HTR-8/SVneo (cell line): ENCODE measurements around the gene ATP8A2.
A peak's percentile ranks its signal among the peaks of the same experiment; 100 is the strongest.
"Not testable (repeated sequence)": the region's sequence is repeated elsewhere in the genome, so short reads cannot be mapped to it uniquely, and the experiment has no call there.

Experiments used
- DNase-seq: peaks from one replicate; pipeline ENCODE4 v3.0.0; 2011; ENCODE audit warnings: low spot score, mixed read lengths; ENCODE audit not compliant: insufficient read length
- FAIRE-seq: peaks from 2 replicates; lab custom pipeline; 2011; peaks lifted over from hg19 to GRCh38; lab: Jason Lieb, UNC

Gene ATP8A2

DNA sequence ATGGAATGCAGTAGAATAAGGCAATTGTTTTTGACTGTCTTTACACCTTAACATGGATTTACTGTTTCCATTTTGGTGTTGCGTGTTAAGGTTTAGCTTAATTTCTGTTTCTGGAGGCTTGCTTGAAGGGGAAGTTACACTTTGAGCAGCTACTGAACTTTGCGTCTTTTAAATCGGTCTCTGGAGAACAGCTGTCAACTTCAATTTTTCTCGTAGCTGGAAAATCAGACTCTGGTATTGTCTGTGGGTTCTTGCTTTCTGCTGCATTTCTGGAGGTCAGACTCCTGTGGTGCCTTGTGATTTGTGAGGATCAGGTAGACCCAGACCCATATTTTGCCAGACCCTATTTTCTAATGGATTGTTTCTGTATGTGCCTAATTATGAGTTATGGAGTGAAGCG is 146.7 kb downstream of the ATP8A2 start:
- DNase-seq: no peak
- FAIRE-seq: no peak

DNA sequence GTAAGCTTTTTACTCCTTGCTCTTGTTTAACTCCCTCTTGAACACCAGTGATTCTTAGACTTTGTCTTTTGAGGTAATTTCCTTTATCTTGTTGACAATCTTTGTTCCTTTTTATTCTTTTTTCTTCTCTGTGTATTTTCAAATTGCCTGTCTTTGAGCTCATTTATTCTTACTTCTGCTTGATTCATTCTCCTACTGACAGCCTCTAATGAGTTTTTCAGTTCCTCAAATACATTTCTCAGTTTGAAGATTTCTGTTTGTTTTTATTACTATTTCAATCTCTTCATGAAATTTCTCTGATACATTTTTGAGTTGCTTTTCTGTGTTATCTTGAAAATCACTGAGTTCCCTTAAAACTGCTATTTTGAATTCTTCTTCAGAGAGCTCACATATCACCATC is 154.1 kb downstream of the ATP8A2 start:
- DNase-seq (no peak), FAIRE-seq (no peak)

- no peak for FAIRE-seq
- DNase-seq: no peak
Observed at GRCh38 chr13:25528266-25528665, 156.5 kb downstream of the ATP8A2 start.

GRCh38 chr13:25529425-25529824 is 157.7 kb downstream of the ATP8A2 start:
- no peak for FAIRE-seq

GRCh38 chr13:25538276-25538675 is 166.5 kb downstream of the ATP8A2 start:
- FAIRE-seq (no peak), DNase-seq (no peak)

More at GRCh38 chr13:25529425-25529824, 157.7 kb downstream of the ATP8A2 start:
- no peak for DNase-seq

DNA sequence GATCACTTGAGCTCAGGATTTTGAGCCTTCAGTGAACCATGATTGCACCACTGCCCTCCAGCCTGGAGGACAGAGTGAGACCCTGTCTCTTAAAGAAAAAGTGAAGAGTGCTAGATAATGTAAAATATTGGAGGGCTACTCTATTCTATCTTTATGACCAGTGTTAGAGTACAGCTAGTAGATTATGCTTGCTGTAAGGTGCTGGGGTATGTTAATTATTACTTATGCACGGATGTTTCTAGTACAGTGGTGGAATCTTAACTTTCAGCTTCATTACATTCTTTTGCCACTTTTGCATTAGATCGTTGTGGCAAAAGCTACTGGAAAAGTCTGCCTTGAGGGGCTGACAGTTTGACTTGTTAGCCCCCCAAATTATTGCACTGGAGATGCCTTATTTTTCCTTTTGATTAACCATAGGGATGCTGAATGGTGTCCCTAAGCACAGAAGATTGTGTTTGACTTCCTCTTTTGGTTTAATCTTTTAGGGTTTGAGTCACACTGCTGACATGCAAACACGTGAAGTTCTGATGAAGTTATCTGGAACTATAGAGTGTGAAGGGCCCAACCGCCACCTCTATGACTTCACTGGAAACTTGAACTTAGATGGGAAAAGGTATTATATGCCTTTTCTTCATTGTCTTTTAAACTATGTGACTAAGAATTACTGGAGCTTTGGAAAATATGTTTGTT is 169.8 kb downstream of the ATP8A2 start:
- no peak for FAIRE-seq
- DNase-seq: no peak

DNA sequence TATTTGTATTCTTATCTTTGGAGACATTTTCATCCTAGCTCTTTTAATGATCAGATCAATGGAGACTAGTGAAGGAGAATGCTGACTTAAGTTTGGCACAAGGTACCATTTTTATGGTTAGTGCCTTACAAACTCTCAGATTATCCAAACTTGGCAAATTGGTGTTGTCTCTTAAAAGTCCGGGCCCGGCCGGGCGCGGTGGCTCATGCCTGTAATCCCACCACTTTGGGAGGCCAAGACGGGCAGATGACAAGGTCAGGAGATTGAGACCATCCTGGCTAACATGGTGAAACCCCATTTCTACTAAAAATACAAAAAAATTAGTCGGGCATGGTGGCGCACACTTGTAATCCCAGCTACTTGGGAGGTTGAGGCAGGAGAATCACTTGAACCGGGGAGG is 177.2 kb downstream of the ATP8A2 start:
- FAIRE-seq, DNase-seq: not testable (repeated sequence)

- no peak for DNase-seq
- FAIRE-seq: no peak
Observed at GRCh38 chr13:25561812-25562211, 190.0 kb downstream of the ATP8A2 start.

GRCh38 chr13:25570185-25570584 is 198.4 kb downstream of the ATP8A2 start:
- DNase-seq: no peak
- no peak for FAIRE-seq

DNA sequence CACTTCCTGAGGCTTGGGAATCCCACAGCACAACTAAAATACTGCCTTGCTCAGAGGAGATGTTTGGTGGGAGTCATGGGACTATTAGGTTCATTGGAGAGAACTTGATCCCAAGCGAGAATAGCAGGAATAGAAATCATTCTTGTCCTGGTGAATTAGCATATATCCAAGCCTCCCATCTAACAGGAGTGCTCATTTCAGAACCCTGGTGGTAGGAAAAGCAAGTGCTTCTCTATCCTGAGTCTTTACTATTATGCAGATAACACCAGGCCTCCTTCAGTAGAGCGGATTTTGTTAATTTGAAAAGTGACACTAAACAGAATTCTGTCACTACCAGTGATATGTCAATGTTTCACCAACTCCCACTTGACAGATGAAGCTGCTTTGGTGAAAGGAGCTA is 199.5 kb downstream of the ATP8A2 start:
- DNase-seq: no peak
- no peak for FAIRE-seq

- not testable (repeated sequence) for DNase-seq, FAIRE-seq
Observed at GRCh38 chr13:25572171-25572570, 200.4 kb downstream of the ATP8A2 start.

- FAIRE-seq: no peak
- peak; percentile 43 for DNase-seq
Observed at GRCh38 chr13:25574437-25575411, 202.9 kb downstream of the ATP8A2 start.

- FAIRE-seq: no peak
Observed at GRCh38 chr13:25575562-25575961, 203.8 kb downstream of the ATP8A2 start.

DNA sequence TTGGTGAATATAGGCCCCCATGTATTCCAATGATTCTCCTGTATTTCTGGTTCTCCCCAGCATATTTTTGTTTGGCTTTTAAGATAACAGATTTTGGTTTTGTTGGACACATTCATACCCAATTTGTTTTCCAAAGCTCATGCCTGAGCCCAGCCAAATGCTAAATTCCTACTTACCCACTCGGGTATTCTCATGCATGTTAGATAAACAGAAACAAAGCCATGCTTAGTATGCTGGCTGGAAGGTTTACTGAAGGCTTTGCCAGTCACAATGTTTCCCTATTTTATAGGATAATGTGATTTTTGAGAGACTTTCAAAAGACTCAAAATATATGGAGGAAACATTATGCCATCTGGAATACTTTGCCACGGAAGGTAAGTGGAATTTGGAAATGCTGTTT is 206.8 kb downstream of the ATP8A2 start:
- FAIRE-seq: no peak

More at GRCh38 chr13:25575562-25575961, 203.8 kb downstream of the ATP8A2 start:
- DNase-seq: no peak

DNA sequence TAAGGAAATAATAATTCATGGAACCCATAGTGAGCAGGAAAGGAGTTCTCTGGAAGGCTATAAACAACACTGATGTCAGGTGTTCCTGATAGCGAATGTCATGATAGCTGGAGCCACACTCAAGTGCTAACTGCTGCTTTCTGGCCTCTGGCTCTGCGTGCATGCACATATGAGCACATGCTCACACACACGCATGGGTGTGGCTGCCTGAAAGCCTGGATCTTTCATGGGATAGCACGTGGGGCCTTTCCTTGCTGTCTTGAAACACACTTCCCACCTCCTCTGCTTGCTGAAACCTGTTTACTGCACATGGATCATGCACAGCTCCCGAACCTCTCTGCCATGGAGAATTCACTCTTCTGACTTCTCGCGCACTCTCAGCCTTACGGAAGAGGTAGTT is 207.4 kb downstream of the ATP8A2 start:
- FAIRE-seq: no peak
- DNase-seq: no peak

More for the DNA sequence above, 206.8 kb downstream of the ATP8A2 start:
- DNase-seq: no peak

DNA sequence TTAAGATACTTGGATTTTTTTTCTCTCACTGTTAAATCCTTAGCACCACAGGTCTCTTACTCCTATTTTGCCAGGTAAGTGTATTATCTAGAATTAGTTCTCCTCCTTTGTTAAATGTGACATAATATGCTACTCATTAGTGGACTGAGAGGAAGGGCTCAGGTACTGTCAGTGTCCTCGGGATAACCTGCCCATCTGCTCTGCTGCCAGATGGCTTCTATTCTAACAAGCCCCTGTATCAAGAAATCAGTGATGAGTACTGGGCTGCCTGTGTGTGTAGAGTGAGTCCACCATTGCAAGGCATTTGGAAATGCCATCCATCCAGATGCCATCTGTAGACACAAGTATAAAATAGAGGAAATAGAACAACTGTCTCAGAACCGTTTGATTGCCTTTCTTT is 209.6 kb downstream of the ATP8A2 start:
- FAIRE-seq (no peak), DNase-seq (no peak)

DNA sequence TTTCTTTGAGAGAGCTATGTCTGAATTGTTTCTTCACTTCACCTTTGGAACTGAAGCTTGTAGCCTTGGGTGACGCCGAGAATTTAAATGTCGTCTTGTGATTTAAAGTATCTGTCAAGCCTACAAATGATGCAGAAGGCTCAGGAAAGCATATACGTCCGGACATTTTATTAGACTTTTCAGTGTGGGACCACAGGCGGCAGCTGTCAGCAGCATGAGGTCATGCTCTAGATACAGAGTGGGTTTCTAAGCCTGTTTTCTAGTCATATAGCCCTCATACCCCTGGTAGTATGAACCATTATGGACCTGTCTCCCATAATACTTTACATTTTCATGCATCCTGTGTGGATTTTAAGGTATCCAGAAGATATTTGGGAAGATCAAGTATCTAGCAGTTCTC is 212.3 kb downstream of the ATP8A2 start:
- no peak for DNase-seq
- no peak for FAIRE-seq

GRCh38 chr13:25585000-25585399 is 213.2 kb downstream of the ATP8A2 start:
- no peak for FAIRE-seq

GRCh38 chr13:25587326-25587980 is 215.7 kb downstream of the ATP8A2 start:
- FAIRE-seq (no peak), DNase-seq (no peak)

More at GRCh38 chr13:25585000-25585399, 213.2 kb downstream of the ATP8A2 start:
- no peak for DNase-seq

GRCh38 chr13:25588336-25589060 is 216.7 kb downstream of the ATP8A2 start:
- DNase-seq: no peak
- FAIRE-seq: no peak
